Hepatocyte (in vitro differentiated cells): Measurements from ENCODE around the gene MLST8.
"Not testable (repeated sequence)": the region's sequence is repeated elsewhere in the genome, so short reads cannot be mapped to it uniquely, and the experiment has no call there.

Experiments
- EZH2phosphoT487 ChIP-seq: fragments of 200-600 bp; sonication (generic); IDR thresholded peaks from one replicate; pipeline ENCODE4 v1.6.1; 2018; ENCODE audit warnings: antibody characterized with exemption, mild to moderate bottlenecking, low read depth, moderate library complexity; ENCODE audit not compliant: unreplicated experiment, severe bottlenecking
- TF ChIP-seq, protein P1 (sequence below): fragments of 200-600 bp; sonication (generic); IDR thresholded peaks from 2 replicates; pipeline ENCODE4 v1.5.1; 2016; ENCODE audit warnings: antibody characterized with exemption, mild to moderate bottlenecking; ENCODE audit not compliant: poor library complexity

DNA sequence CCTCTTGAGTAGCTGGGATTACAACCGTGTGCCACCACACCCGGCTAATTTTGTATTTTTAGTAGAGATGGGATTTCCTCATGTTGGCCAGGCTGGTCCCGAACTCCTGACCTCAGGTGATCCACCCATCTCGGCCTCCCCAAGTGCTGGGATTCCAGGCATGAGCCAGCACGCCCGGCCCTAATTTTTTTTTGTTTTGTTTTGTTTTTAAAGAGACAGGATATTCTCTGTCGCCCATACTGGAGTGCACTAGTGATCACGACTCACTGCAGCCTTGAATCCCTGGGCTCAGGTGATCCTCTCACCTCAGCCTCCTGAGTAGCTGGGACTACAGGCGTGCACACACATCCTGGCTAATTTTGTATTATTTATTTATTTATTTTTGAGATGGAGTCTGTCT, 35.1 kb downstream of the MLST8 start:
- TF ChIP-seq, protein P1, sequence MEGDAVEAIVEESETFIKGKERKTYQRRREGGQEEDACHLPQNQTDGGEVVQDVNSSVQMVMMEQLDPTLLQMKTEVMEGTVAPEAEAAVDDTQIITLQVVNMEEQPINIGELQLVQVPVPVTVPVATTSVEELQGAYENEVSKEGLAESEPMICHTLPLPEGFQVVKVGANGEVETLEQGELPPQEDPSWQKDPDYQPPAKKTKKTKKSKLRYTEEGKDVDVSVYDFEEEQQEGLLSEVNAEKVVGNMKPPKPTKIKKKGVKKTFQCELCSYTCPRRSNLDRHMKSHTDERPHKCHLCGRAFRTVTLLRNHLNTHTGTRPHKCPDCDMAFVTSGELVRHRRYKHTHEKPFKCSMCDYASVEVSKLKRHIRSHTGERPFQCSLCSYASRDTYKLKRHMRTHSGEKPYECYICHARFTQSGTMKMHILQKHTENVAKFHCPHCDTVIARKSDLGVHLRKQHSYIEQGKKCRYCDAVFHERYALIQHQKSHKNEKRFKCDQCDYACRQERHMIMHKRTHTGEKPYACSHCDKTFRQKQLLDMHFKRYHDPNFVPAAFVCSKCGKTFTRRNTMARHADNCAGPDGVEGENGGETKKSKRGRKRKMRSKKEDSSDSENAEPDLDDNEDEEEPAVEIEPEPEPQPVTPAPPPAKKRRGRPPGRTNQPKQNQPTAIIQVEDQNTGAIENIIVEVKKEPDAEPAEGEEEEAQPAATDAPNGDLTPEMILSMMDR = not testable (repeated sequence)
- not testable (repeated sequence) for TF ChIP-seq EZH2phosphoT487
